H1 (cell line): ENCODE results near the gene JUN. TPM values are rescaled to one million over a fixed set of nuclear protein-coding genes. Genes with fewer than 3 reads are reported as not detected.

Experiments used
- CTCF ChIA-PET: fragments of 300-600 bp; sonication (Branson Sonifier 250); formaldehyde crosslinking; loops from one replicate; lab custom pipeline; 2021; ENCODE audit not compliant: partially characterized antibody; lab: Charles Lee
- POLR2A ChIA-PET: fragments of 300-600 bp; sonication (Branson Sonifier 250); formaldehyde crosslinking; loops from one replicate; lab custom pipeline; 2021; ENCODE audit warnings: inconsistent platforms; ENCODE audit not compliant: partially characterized antibody; lab: Charles Lee
- DNase-seq, 2 experiments: peaks; one replicate each; pipeline versions ENCODE4 v3.0.0 to v3.0.0-alpha.2; 2010 to 2022; ENCODE audit warnings: low spot score in 2 of 2, low read depth in 1 of 2, mixed read lengths in 1 of 2
- FAIRE-seq: peaks from 2 replicates; lab custom pipeline; 2011; peaks lifted over from hg19 to GRCh38; lab: Jason Lieb, UNC
- H2AFZ ChIP-seq: 2 replicates; pipeline ENCODE4 v1.8.1; 2012; ENCODE audit warnings: low read length, inconsistent platforms
- H2AK5ac ChIP-seq: 2 replicates; pipeline ENCODE4 v1.6.1; 2013; ENCODE audit warnings: low read depth, low read length
- H2BK120ac ChIP-seq: replicated peaks from 2 replicates; pipeline ENCODE3; 2013; ENCODE audit warnings: low read depth, low read length, inconsistent platforms
- H2BK12ac ChIP-seq: 2 replicates; pipeline ENCODE4 v1.6.1; 2013; ENCODE audit warnings: low read depth, low read length
- H2BK15ac ChIP-seq: 2 replicates; pipeline ENCODE4 v1.6.1; 2013; ENCODE audit warnings: low read length
- H2BK20ac ChIP-seq: 2 replicates; pipeline ENCODE4 v1.6.1; 2013; ENCODE audit warnings: low read length
- H2BK5ac ChIP-seq: 2 replicates; pipeline ENCODE4 v1.6.1; 2013; ENCODE audit warnings: low read depth, low read length
- H3K14ac ChIP-seq: 2 replicates; pipeline ENCODE4 v1.6.1; 2013; ENCODE audit warnings: inconsistent platforms; ENCODE audit not compliant: insufficient read length
- H3K18ac ChIP-seq: 2 replicates; pipeline ENCODE4 v1.6.1; 2013; ENCODE audit warnings: low read length; ENCODE audit errors: extremely low read depth
- H3K23ac ChIP-seq: 2 replicates; pipeline ENCODE4 v1.6.1; 2013; ENCODE audit warnings: inconsistent platforms; ENCODE audit not compliant: insufficient read length
- H3K23me2 ChIP-seq: 2 replicates; pipeline ENCODE4 v1.6.1; 2013; ENCODE audit warnings: low read depth, low read length
- H3K27ac ChIP-seq: 2 replicates; pipeline ENCODE4 v1.6.1; 2011; ENCODE audit warnings: low read depth, low read length, inconsistent platforms
- H3K27me3 ChIP-seq, 4 experiments: replicated peaks in 1 of 4; 1 replicate in 1 of 4; 2 replicates in 3 of 4; pipeline versions ENCODE4 v1.6.1 to v1.8.1; 2011 to 2013; ENCODE audit warnings: low read length in 3 of 4, mild to moderate bottlenecking in 3 of 4, inconsistent platforms in 2 of 4, mixed read lengths in 2 of 4, moderate library complexity in 1 of 4; ENCODE audit not compliant: control insufficient read depth in 3 of 4, insufficient read depth in 3 of 4; ENCODE audit errors: extremely low read depth in 1 of 4
- H3K36me3 ChIP-seq, 4 experiments: 2 replicates each; pipeline versions ENCODE4 v1.6.1 to v1.8.1; 2011 to 2013; ENCODE audit warnings: mild to moderate bottlenecking in 4 of 4, low read length in 3 of 4, moderate library complexity in 2 of 4, control low read depth in 1 of 4, inconsistent platforms in 1 of 4; ENCODE audit not compliant: insufficient read depth in 4 of 4, control insufficient read depth in 2 of 4
- H3K4ac ChIP-seq: replicated peaks from 2 replicates; pipeline ENCODE3; 2013; ENCODE audit warnings: low read length, low read depth, mixed read lengths, inconsistent platforms; ENCODE audit not compliant: insufficient read length
- H3K4me1 ChIP-seq, 4 experiments: replicated peaks in 1 of 4; 1 replicate in 1 of 4; 2 replicates in 3 of 4; pipeline versions ENCODE4 v1.6.1 to v1.8.1; 2011 to 2013; ENCODE audit warnings: low read length in 3 of 4, inconsistent platforms in 2 of 4, mixed read lengths in 1 of 4; ENCODE audit not compliant: insufficient read depth in 4 of 4, control insufficient read depth in 3 of 4
- H3K4me2 ChIP-seq, 2 experiments: 2 replicates each; pipeline versions ENCODE4 v1.6.1 to v1.8.1; 2011 to 2013; ENCODE audit warnings: low read depth in 2 of 2, low read length in 2 of 2, control low read depth in 1 of 2, inconsistent platforms in 1 of 2, mild to moderate bottlenecking in 1 of 2; ENCODE audit not compliant: insufficient read depth in 1 of 2
- H3K4me3 ChIP-seq, 4 experiments: fragments of 200-600, 300-600 bp in 1 of 4; sonication (generic), shearing (Covaris generic), sonication (Bioruptor Twin) in 1 of 4; 2 replicates each; pipeline versions ENCODE4 v1.5.1 to v1.8.1; 2011 to 2016; ENCODE audit warnings: low read length in 4 of 4, low read depth in 3 of 4, control low read depth in 2 of 4, inconsistent platforms in 2 of 4, mild to moderate bottlenecking in 2 of 4, mixed read lengths in 1 of 4, moderate library complexity in 1 of 4; ENCODE audit not compliant: insufficient read depth in 2 of 4; ENCODE audit errors: extremely low read depth in 1 of 4
- H3K56ac ChIP-seq: replicated peaks from 2 replicates; pipeline ENCODE3; 2013; ENCODE audit warnings: low read depth, mild to moderate bottlenecking, mixed read lengths, low read length, inconsistent platforms; ENCODE audit not compliant: insufficient read length
- H3K79me1 ChIP-seq: 2 replicates; pipeline ENCODE4 v1.6.1; 2013; ENCODE audit warnings: low read depth, low read length, control low read depth
- H3K79me2 ChIP-seq, 2 experiments: 2 replicates each; pipeline versions ENCODE4 v1.6.1 to v1.8.1; 2012 to 2013; ENCODE audit warnings: low read length in 2 of 2, mild to moderate bottlenecking in 2 of 2, inconsistent platforms in 1 of 2; ENCODE audit not compliant: insufficient read depth in 2 of 2, control insufficient read depth in 1 of 2
- H3K9ac ChIP-seq, 4 experiments: replicated peaks in 1 of 4; 1 replicate in 1 of 4; 2 replicates in 3 of 4; pipeline versions ENCODE4 v1.6.1 to v1.8.1; 2011 to 2013; ENCODE audit warnings: low read depth in 3 of 4, low read length in 3 of 4, control low read depth in 2 of 4, mild to moderate bottlenecking in 2 of 4, moderate library complexity in 2 of 4, inconsistent platforms in 1 of 4; ENCODE audit errors: extremely low read depth in 1 of 4
- H3K9me3 ChIP-seq, 2 experiments: 2 replicates each; pipeline versions ENCODE4 v1.6.1 to v1.8.1; 2012 to 2013; ENCODE audit warnings: mild to moderate bottlenecking in 2 of 2, moderate library complexity in 2 of 2, control low read depth in 1 of 2, inconsistent platforms in 1 of 2, low read depth in 1 of 2, low read length in 1 of 2, mixed read lengths in 1 of 2; ENCODE audit not compliant: insufficient read depth in 2 of 2
- H4K20me1 ChIP-seq, 2 experiments: replicated peaks in 1 of 2; 2 replicates each; pipeline versions ENCODE3 to v1.8.1; 2011 to 2013; ENCODE audit warnings: inconsistent platforms in 2 of 2, low read length in 2 of 2, mild to moderate bottlenecking in 1 of 2; ENCODE audit not compliant: insufficient read depth in 2 of 2, control insufficient read depth in 1 of 2
- H4K5ac ChIP-seq: 2 replicates; pipeline ENCODE4 v1.6.1; 2013; ENCODE audit warnings: low read length, low read depth, mixed read lengths, inconsistent platforms; ENCODE audit not compliant: insufficient read length
- H4K8ac ChIP-seq: 2 replicates; pipeline ENCODE4 v1.8.0; 2013; ENCODE audit warnings: mild to moderate bottlenecking, moderate library complexity, low read length, inconsistent platforms; ENCODE audit not compliant: insufficient read depth; ENCODE audit errors: extremely low read depth
- H4K91ac ChIP-seq: replicated peaks from 2 replicates; pipeline ENCODE3; 2013; ENCODE audit warnings: low read length, mixed read lengths, inconsistent platforms; ENCODE audit not compliant: insufficient read length
- BCL11A ChIP-seq, 2 experiments: IDR thresholded peaks; one replicate each; pipeline ENCODE4 v1.6.1; 2011; ENCODE audit warnings: low read depth in 2 of 2, low read length in 2 of 2, mild to moderate bottlenecking in 2 of 2
- CHD2 ChIP-seq: IDR thresholded peaks from 2 replicates; pipeline ENCODE4 v1.6.1; 2012; ENCODE audit warnings: low read length, improper control_type of control experiment
- EGR1 ChIP-seq: IDR thresholded peaks from 2 replicates; pipeline ENCODE4 v1.6.1; 2011; ENCODE audit warnings: low read depth, low read length, borderline replicate concordance
- GABPA ChIP-seq: IDR thresholded peaks from 2 replicates; pipeline ENCODE4 v1.6.1; 2011; ENCODE audit warnings: mild to moderate bottlenecking, low read length, moderate library complexity, borderline replicate concordance; ENCODE audit not compliant: insufficient read depth
- HDAC2 ChIP-seq, 2 experiments: fragments of 300-600 bp in 1 of 2; sonication (generic) in 1 of 2; IDR thresholded peaks; 2 replicates each; pipeline ENCODE4 v1.6.1; 2011 to 2012; ENCODE audit warnings: low read depth in 2 of 2, low read length in 2 of 2, mild to moderate bottlenecking in 2 of 2, moderate library complexity in 2 of 2, borderline replicate concordance in 1 of 2, inconsistent platforms in 1 of 2
- JUN ChIP-seq: IDR thresholded peaks from 2 replicates; pipeline ENCODE4 v1.6.1; 2011; ENCODE audit warnings: low read depth, mild to moderate bottlenecking, improper control_type of control experiment, low read length
- KDM5A ChIP-seq: fragments of 200-600 bp; IDR thresholded peaks from 2 replicates; pipeline ENCODE4 v1.7.1; 2012; ENCODE audit warnings: mild to moderate bottlenecking, low read length, inconsistent platforms, mixed read lengths
- MAFK ChIP-seq: IDR thresholded peaks from 2 replicates; pipeline ENCODE4 v1.6.1; 2012; ENCODE audit warnings: low read depth, mild to moderate bottlenecking, improper control_type of control experiment, low read length
- POLR2AphosphoS5 ChIP-seq: IDR thresholded peaks from 2 replicates; pipeline ENCODE4 v1.6.1; 2011; ENCODE audit warnings: low read depth, low read length
- TEAD4 ChIP-seq: IDR thresholded peaks from 2 replicates; pipeline ENCODE4 v1.6.1; 2012; ENCODE audit warnings: low read depth, low read length, inconsistent platforms, mixed read lengths
- YY1 ChIP-seq: IDR thresholded peaks from 2 replicates; pipeline ENCODE4 v1.6.1; 2011; ENCODE audit warnings: low read depth, mild to moderate bottlenecking, low read length
- WGBS, 2 experiments: shearing (Covaris generic) in 1 of 2; methylation state at CpG; one replicate each; pipeline versions ENCODE4 v1.1.6 to v1.1.7; 2013 to 2015; ENCODE audit warnings: low lambda C conversion rate in 2 of 2, mixed read lengths in 2 of 2, inconsistent platforms in 1 of 2, low coverage in 1 of 2, missing lambda C conversion rate in 1 of 2; ENCODE audit not compliant: insufficient replicate concordance in 2 of 2, insufficient coverage in 1 of 2, insufficient read length in 1 of 2; ENCODE audit errors: extremely low coverage in 1 of 2, missing lambda C conversion rate in 1 of 2; 5-methylcytosine and 5-hydroxymethylcytosine counted together
- polyA plus RNA-seq, 7 experiments: library from polyadenylated mRNA; depleted of rRNA in 3 of 7; stranded (reverse) in 5 of 7; unstranded in 2 of 7; fragments of >200 nt in 5 of 7; fragments of 200-250 nt in 2 of 7; gene quantifications; 1 replicate in 5 of 7; 2 replicates in 1 of 7; 4 replicates in 1 of 7; pipeline versions ENCODE4 v1.2.1 to v1.2.3, GENCODE V29; 2011 to 2013; ENCODE audit warnings: missing spikeins in 2 of 7, mixed read lengths in 2 of 7
- total RNA-seq: library from RNA; stranded (reverse); fragmentation: NEBNext Ultra II Directional; extraction: Animal tissue kit (Norgen Biotek cat#: 25700); gene quantifications from 2 replicates; pipeline ENCODE4 v1.2.1, GENCODE V29; 2021
- TF ChIP-seq, protein P1 (sequence below): IDR thresholded peaks from 2 replicates; pipeline ENCODE4 v1.6.1; 2011; ENCODE audit warnings: low read depth, mild to moderate bottlenecking, low read length; ENCODE audit not compliant: insufficient read depth

JUN gene
- total and polyA plus RNA-seq, 2 of the 8 experiments (the other 6 are each of a cell fraction or from before 2014, with no cell fraction given): 4.4 to 10.9 TPM

DNA sequence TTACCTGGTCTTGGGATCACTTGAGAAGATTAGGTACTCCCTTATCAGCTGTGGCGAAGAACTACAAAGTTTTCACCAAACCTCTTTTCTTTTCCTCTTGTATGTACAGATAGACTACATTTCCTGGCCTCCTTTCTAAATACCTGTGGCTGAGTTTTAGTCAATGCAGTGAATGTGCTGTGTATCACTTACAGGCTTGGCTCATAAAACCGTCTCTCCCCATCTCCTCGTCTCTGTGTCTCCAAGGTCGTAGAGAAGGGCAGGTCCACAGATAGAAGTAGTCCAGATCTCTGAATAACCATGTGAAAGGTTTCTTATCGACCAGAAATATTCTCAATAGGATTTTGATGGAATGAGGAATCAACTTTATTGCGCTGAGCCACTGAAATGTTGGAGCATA lies 9.0 kb upstream of the JUN start:
- no peak overlapping the region for H3K27ac ChIP-seq
- H3K23ac ChIP-seq: no peak overlapping the region
- no peak overlapping the region for H3K4me3 ChIP-seq
- FAIRE-seq (no peak), DNase-seq (no peak)
- no peak overlapping the region for H3K9ac ChIP-seq
- no peak overlapping the region for H2AK5ac ChIP-seq
- H3K23me2 ChIP-seq: no peaks in the 10 kb centered on the region
- no peaks in the 10 kb centered on the region for H3K79me1 ChIP-seq
- no peak overlapping the region for H2BK5ac ChIP-seq
- no peaks in the 10 kb centered on the region for H3K79me2 ChIP-seq
- 92% methylated on average over 6 of the region's 6 CpGs; no CpG with 5 or more reads in 1 of the 2 experiments for WGBS, 2 experiments
- ChIA-PET POLR2A (interaction anchor here (1.2 kb wide), 1 partner anchor 10 kb away, joined by 3 read pairs; the partner anchor contains the start of gene JUN), CTCF (interaction anchor here (0.6 kb wide), 1 partner anchor 44 kb away, joined by 3 read pairs; no protein-coding TSS in a partner anchor)
- peaks cover 0 to 3% of the 10 kb centered on the region in 2 experiments; a peak in 1 of 4 replicates for H3K9me3 ChIP-seq
- no peak overlapping the region for H3K18ac ChIP-seq
- no peak overlapping the region for H2BK120ac ChIP-seq
- H3K4me1 ChIP-seq: peaks cover 0 to 5% (median 0%) of the 10 kb centered on the region in 4 experiments; a peak in 2 of 7 replicates
- no peak overlapping the region for H4K91ac ChIP-seq
- no peak overlapping the region for H2BK12ac ChIP-seq
- H3K36me3 ChIP-seq: no peaks in the 10 kb centered on the region
- H3K56ac ChIP-seq: no peak overlapping the region
- no peak overlapping the region for H3K4ac ChIP-seq
- H4K5ac ChIP-seq: no peak overlapping the region
- H3K27me3 ChIP-seq: no peaks in the 10 kb centered on the region
- H3K14ac ChIP-seq: no peak overlapping the region
- no peak overlapping the region for H4K8ac ChIP-seq
- no peak overlapping the region for H2BK20ac ChIP-seq
- H4K20me1 ChIP-seq: no peaks in the 10 kb centered on the region
- H3K4me2 ChIP-seq: no peak overlapping the region
- no peak overlapping the region for H2BK15ac ChIP-seq
- H2AFZ ChIP-seq: no peak overlapping the region
- no peak for TF ChIP-seq HDAC2 (IDR thresholded peaks at IDR 0.05; ENCODE audit: borderline replicate concordance in 1 of 2, low read depth in 2 of 2, low read length in 2 of 2)
- TF ChIP-seq BCL11A (IDR thresholded peaks at IDR 0.05; ENCODE audit: low read depth in 2 of 2, low read length in 2 of 2): no peak
- TF ChIP-seq CHD2: no peak
- no peak for TF ChIP-seq POLR2AphosphoS5
- no peak for TF ChIP-seq GABPA
- TF ChIP-seq, protein P1, sequence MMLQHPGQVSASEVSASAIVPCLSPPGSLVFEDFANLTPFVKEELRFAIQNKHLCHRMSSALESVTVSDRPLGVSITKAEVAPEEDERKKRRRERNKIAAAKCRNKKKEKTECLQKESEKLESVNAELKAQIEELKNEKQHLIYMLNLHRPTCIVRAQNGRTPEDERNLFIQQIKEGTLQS: no peak
- no peak for TF ChIP-seq MAFK
- TF ChIP-seq TEAD4: no peak
- TF ChIP-seq EGR1: no peak
- TF ChIP-seq KDM5A: no peak
- no peak for TF ChIP-seq YY1
- TF ChIP-seq JUN: no peak
